ENCODE measurements around the gene MRM2. TPM values are rescaled to one million over a fixed set of nuclear protein-coding genes. Genes with fewer than 3 reads are reported as not detected.

Gene MRM2
- polyA plus RNA-seq, 1 donor from 2014 or later = 21.4 TPM

DNA sequence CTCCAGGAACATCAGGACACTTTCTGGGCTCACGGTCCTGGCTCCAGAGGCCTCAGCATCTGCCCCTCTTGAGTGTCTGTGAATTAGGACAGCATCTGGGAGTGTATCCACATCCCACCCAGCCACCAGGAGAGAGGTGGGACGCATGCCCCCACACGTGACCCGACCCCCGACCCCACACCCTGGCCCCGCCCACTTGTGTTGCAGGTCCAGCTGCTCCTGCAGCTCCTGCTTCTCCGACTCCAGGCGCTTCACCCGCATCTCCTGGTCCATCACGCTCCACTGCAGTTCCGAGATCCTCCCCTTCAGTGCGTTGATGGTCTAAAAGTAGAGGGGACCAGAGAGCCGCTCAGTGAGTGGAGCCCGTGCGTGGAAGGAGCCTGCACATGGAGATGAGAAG, 22.9 kb downstream of the MRM2 start:
- Histone ChIP-seq H3K4me2 (ENCODE audit: low read length) (no peak overlapping the region), H4K20me1 (ENCODE audit: insufficient read depth) (no peaks in the 10 kb centered on the region), H3K36me3 (ENCODE audit: insufficient read depth, low read length) (peaks cover 3% of the 10 kb centered on the region), H2AFZ (ENCODE audit: low read depth, low read length) (no peak overlapping the region), H3K27ac (ENCODE audit: low read length) (no peak overlapping the region), H3K9me3 (ENCODE audit: low read length) (no peaks in the 10 kb centered on the region), H3K9ac (ENCODE audit: low read length) (no peak overlapping the region), H3K9me2 (ENCODE audit: insufficient read depth, low read length) (no peaks in the 10 kb centered on the region), H3K4me3 (ENCODE audit: low read length) (no peak overlapping the region), H3K79me2 (replicated peaks; ENCODE audit: insufficient read depth, low read length) (no peaks in the 10 kb centered on the region), H3F3A (ENCODE audit: insufficient read depth, low read length, poor library complexity, severe bottlenecking) (no peaks in the 10 kb centered on the region), H3K27me3 (ENCODE audit: insufficient read depth, low read depth, low read length) (no peaks in the 10 kb centered on the region)
- TF ChIP-seq TAF1 (IDR thresholded peaks at IDR 0.05; ENCODE audit: low read depth) (no peak), POLR2AphosphoS5 (IDR thresholded peaks at IDR 0.05) (no peak), MXI1 (conservative IDR thresholded peaks at IDR 0.05; ENCODE audit: poor library complexity, severe bottlenecking) (no peak), EZH2 (IDR thresholded peaks at IDR 0.05; ENCODE audit: borderline replicate concordance, insufficient read depth, low read length, poor library complexity, severe bottlenecking) (no peak), SMC3 (conservative IDR thresholded peaks at IDR 0.05; ENCODE audit: poor library complexity) (no peak), RAD21 (conservative IDR thresholded peaks at IDR 0.05) (no peak), EP300 (conservative IDR thresholded peaks at IDR 0.05; ENCODE audit: poor library complexity, severe bottlenecking) (no peak)
- TF ChIP-seq, protein P1, sequence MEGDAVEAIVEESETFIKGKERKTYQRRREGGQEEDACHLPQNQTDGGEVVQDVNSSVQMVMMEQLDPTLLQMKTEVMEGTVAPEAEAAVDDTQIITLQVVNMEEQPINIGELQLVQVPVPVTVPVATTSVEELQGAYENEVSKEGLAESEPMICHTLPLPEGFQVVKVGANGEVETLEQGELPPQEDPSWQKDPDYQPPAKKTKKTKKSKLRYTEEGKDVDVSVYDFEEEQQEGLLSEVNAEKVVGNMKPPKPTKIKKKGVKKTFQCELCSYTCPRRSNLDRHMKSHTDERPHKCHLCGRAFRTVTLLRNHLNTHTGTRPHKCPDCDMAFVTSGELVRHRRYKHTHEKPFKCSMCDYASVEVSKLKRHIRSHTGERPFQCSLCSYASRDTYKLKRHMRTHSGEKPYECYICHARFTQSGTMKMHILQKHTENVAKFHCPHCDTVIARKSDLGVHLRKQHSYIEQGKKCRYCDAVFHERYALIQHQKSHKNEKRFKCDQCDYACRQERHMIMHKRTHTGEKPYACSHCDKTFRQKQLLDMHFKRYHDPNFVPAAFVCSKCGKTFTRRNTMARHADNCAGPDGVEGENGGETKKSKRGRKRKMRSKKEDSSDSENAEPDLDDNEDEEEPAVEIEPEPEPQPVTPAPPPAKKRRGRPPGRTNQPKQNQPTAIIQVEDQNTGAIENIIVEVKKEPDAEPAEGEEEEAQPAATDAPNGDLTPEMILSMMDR (IDR thresholded peaks at IDR 0.05; ENCODE audit: poor library complexity, severe bottlenecking) = no peak
- TF ChIP-seq, protein P2, sequence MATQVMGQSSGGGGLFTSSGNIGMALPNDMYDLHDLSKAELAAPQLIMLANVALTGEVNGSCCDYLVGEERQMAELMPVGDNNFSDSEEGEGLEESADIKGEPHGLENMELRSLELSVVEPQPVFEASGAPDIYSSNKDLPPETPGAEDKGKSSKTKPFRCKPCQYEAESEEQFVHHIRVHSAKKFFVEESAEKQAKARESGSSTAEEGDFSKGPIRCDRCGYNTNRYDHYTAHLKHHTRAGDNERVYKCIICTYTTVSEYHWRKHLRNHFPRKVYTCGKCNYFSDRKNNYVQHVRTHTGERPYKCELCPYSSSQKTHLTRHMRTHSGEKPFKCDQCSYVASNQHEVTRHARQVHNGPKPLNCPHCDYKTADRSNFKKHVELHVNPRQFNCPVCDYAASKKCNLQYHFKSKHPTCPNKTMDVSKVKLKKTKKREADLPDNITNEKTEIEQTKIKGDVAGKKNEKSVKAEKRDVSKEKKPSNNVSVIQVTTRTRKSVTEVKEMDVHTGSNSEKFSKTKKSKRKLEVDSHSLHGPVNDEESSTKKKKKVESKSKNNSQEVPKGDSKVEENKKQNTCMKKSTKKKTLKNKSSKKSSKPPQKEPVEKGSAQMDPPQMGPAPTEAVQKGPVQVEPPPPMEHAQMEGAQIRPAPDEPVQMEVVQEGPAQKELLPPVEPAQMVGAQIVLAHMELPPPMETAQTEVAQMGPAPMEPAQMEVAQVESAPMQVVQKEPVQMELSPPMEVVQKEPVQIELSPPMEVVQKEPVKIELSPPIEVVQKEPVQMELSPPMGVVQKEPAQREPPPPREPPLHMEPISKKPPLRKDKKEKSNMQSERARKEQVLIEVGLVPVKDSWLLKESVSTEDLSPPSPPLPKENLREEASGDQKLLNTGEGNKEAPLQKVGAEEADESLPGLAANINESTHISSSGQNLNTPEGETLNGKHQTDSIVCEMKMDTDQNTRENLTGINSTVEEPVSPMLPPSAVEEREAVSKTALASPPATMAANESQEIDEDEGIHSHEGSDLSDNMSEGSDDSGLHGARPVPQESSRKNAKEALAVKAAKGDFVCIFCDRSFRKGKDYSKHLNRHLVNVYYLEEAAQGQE (IDR thresholded peaks at IDR 0.05; ENCODE audit: borderline replicate concordance) = no peak

DNA sequence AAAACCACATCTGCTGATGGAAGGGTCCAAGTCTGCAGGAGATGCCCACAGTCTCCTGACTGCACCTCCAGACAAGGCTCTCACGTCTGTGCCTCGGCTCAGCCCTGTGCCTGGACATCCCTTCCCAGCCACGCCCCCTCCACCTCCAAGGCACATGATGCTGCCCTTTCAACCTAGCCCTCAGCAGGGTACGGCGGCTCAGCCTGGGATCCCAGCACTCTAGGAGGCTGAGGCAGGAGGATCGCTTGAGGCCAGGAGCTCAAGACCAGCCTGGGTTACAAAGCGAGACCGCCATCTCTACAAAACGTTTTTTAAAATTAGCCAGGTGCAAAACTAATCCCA, 23.6 kb downstream of the MRM2 start:
- Histone ChIP-seq H3K9me3 (ENCODE audit: low read length) (no peaks in the 10 kb centered on the region), H4K20me1 (ENCODE audit: insufficient read depth) (no peaks in the 10 kb centered on the region), H3K9ac (ENCODE audit: low read length) (no peak overlapping the region), H3K4me2 (ENCODE audit: low read length) (no peak overlapping the region), H3K4me3 (ENCODE audit: low read length) (no peak overlapping the region), H3K79me2 (replicated peaks; ENCODE audit: insufficient read depth, low read length) (no peaks in the 10 kb centered on the region), H3K27ac (ENCODE audit: low read length) (no peak overlapping the region), H3F3A (ENCODE audit: insufficient read depth, low read length, poor library complexity, severe bottlenecking) (no peaks in the 10 kb centered on the region), H3K27me3 (ENCODE audit: insufficient read depth, low read depth, low read length) (no peaks in the 10 kb centered on the region), H3K36me3 (ENCODE audit: insufficient read depth, low read length) (peaks cover 7% of the 10 kb centered on the region), H3K9me2 (ENCODE audit: insufficient read depth, low read length) (no peaks in the 10 kb centered on the region), H2AFZ (ENCODE audit: low read depth, low read length) (no peak overlapping the region)
- TF ChIP-seq EP300 (conservative IDR thresholded peaks at IDR 0.05; ENCODE audit: poor library complexity, severe bottlenecking) (no peak), TAF1 (IDR thresholded peaks at IDR 0.05; ENCODE audit: low read depth) (no peak), POLR2AphosphoS5 (IDR thresholded peaks at IDR 0.05) (no peak), RAD21 (conservative IDR thresholded peaks at IDR 0.05) (no peak), MXI1 (conservative IDR thresholded peaks at IDR 0.05; ENCODE audit: poor library complexity, severe bottlenecking) (no peak), EZH2 (IDR thresholded peaks at IDR 0.05; ENCODE audit: borderline replicate concordance, insufficient read depth, low read length, poor library complexity, severe bottlenecking) (no peak), SMC3 (conservative IDR thresholded peaks at IDR 0.05; ENCODE audit: poor library complexity) (no peak)
- TF ChIP-seq, protein P2 (IDR thresholded peaks at IDR 0.05; ENCODE audit: borderline replicate concordance) = no peak
- TF ChIP-seq, protein P1 (IDR thresholded peaks at IDR 0.05; ENCODE audit: poor library complexity, severe bottlenecking) = no peak
